ENCODE measurements around the gene OGA.

DNA sequence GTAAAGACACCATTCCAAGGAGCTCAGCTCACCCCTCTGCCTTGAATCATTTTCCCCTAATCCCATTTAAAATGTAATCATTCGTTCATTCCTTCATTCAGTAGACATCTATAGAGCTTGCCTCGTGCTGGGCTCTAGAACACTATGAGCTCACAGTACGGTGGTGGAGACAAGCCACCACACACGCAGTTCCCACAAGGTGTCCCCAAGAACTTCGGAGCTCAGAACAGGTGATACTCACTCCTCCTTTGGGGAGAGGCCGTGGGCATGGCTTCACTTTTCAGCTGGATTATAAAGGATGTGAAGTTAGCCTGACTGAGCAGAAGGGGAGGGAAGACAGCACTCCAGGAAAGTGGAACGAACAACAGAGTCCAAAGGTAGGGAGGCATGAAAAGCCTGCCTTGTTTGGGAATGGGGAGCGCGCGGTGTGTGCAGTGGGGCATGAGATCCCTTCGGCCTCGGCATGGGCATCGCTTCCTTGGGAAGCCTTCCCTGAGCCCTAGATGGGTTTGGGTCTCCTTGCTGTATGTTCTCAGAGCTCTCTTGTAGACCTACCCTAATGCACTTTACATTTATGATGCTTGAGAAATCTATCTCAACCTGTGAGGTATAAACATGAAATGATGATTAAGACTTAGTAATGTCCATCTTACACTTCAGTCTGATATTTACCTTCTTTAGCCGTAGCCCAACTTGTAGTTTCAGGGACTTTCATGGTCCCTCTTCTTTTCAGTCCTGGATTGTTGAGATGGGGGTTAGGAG is 809 bp upstream of the OGA start:
- TF ChIP-seq, protein P1, sequence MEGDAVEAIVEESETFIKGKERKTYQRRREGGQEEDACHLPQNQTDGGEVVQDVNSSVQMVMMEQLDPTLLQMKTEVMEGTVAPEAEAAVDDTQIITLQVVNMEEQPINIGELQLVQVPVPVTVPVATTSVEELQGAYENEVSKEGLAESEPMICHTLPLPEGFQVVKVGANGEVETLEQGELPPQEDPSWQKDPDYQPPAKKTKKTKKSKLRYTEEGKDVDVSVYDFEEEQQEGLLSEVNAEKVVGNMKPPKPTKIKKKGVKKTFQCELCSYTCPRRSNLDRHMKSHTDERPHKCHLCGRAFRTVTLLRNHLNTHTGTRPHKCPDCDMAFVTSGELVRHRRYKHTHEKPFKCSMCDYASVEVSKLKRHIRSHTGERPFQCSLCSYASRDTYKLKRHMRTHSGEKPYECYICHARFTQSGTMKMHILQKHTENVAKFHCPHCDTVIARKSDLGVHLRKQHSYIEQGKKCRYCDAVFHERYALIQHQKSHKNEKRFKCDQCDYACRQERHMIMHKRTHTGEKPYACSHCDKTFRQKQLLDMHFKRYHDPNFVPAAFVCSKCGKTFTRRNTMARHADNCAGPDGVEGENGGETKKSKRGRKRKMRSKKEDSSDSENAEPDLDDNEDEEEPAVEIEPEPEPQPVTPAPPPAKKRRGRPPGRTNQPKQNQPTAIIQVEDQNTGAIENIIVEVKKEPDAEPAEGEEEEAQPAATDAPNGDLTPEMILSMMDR (IDR thresholded peaks at IDR 0.05; ENCODE audit: insufficient read depth, low read depth, low read length) = no peak
- TF ChIP-seq EZH2 (IDR thresholded peaks at IDR 0.05; ENCODE audit: insufficient read depth, low read length) = no peak
